BLaER1 treated with 17β-estradiol and CSF1 and Interleukin-3, amounts not matched to agents 10 nM and 100 nM (cell line): ENCODE measurements around the gene PIMREG.

Source experiments
- H3K27ac ChIP-seq, 11 experiments: shearing (Covaris generic); formaldehyde crosslinking; 2 replicates each; pipeline ENCODE4 v1.8.1; 2022
- H3K27me3 ChIP-seq, 11 experiments: shearing (Covaris generic); formaldehyde crosslinking; 2 replicates each; pipeline ENCODE4 v1.8.1; 2022
- H3K36me3 ChIP-seq, 11 experiments: shearing (Covaris generic); formaldehyde crosslinking; 2 replicates each; pipeline ENCODE4 v1.8.1; 2022
- H3K4me1 ChIP-seq, 10 experiments: shearing (Covaris generic); formaldehyde crosslinking; 2 replicates each; pipeline ENCODE4 v1.8.1; 2022
- H3K4me2 ChIP-seq, 11 experiments: shearing (Covaris generic); formaldehyde crosslinking; 2 replicates each; pipeline ENCODE4 v1.8.1; 2022
- H3K4me3 ChIP-seq, 10 experiments: shearing (Covaris generic); formaldehyde crosslinking; 2 replicates each; pipeline ENCODE4 v1.8.1; 2022
- H3K9ac ChIP-seq, 11 experiments: shearing (Covaris generic); formaldehyde crosslinking; 2 replicates each; pipeline ENCODE4 v1.8.1; 2022
- H3K9me3 ChIP-seq, 11 experiments: shearing (Covaris generic); formaldehyde crosslinking; replicated peaks in 1 of 11; 2 replicates each; pipeline ENCODE4 v1.8.1; 2022
- H4K20me1 ChIP-seq, 11 experiments: shearing (Covaris generic); formaldehyde crosslinking; 2 replicates each; pipeline ENCODE4 v1.8.1; 2022
- Cebpa-rat ChIP-seq, 11 experiments: shearing (Covaris generic); IDR thresholded peaks; 2 replicates each; pipeline ENCODE4 v1.8.1; 2022

The PIMREG gene

GRCh38 chr17:6454495-6455320, 10.5 kb downstream of the PIMREG start:
- Histone ChIP-seq H3K4me3 (peak overlapping the region in 3 of 10 experiments; percentile 0 to 28 (median 25); a peak in 3 of 20 replicates), H3K4me2 (peak overlapping the region; percentile 62 to 84 (median 77))

DNA sequence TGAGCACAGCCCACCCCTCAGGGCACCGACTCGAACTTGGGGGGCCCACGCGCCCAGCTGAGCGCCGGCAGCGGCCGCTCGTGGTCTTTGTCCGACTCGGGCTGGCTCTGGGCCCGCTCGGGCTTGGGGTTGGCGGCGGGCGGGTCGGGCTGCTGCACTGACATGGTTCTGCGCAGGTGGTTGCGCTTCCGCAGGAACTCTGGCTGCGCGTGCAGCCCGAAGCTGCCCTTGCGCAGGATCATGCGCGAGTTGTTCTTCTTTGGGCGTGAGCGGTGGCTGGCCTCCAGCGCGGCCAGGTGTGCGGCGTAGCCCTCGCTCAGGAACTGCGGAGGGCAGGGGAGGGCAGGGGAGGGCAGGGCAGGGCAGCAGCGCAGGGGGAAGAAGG, 11.1 kb downstream of the PIMREG start:
- H3K4me2 ChIP-seq = peak overlapping the region; percentile 62 to 84 (median 77)
- H3K27me3 ChIP-seq = peaks cover 0 to 35% (median 5%) of the 10 kb centered on the region in 11 experiments; a peak in 11 of 22 replicates
- H3K36me3 ChIP-seq = peaks cover 0 to 3% (median 0%) of the 10 kb centered on the region in 11 experiments; a peak in 5 of 22 replicates
- H3K9me3 ChIP-seq = no peaks in the 10 kb centered on the region
- H3K9ac ChIP-seq = peak overlapping the region in 3 of 11 experiments; percentile 48 to 59 (median 51); a peak in 6 of 22 replicates
- peak overlapping the region in 3 of 10 experiments; percentile 0 to 28 (median 25); a peak in 3 of 20 replicates for H3K4me3 ChIP-seq
- H3K27ac ChIP-seq = peak overlapping the region in 6 of 11 experiments; percentile 29 to 61 (median 54); a peak in 9 of 22 replicates
- peaks cover 26 to 68% (median 66%) of the 10 kb centered on the region in 10 experiments for H3K4me1 ChIP-seq
- peaks cover 0 to 40% (median 22%) of the 10 kb centered on the region in 11 experiments; a peak in 14 of 22 replicates for H4K20me1 ChIP-seq
- no peak for TF ChIP-seq Cebpa-rat (IDR thresholded peaks at IDR 0.05)

More at GRCh38 chr17:6454495-6455320, 10.5 kb downstream of the PIMREG start:
- Histone ChIP-seq H3K9me3 (no peaks in the 10 kb centered on the region), H3K4me1 (peaks cover 26 to 74% (median 72%) of the 10 kb centered on the region in 10 experiments), H3K27ac (peak overlapping the region in 6 of 11 experiments; percentile 29 to 61 (median 54); a peak in 9 of 22 replicates), H3K27me3 (peaks cover 0 to 37% (median 5%) of the 10 kb centered on the region in 11 experiments; a peak in 11 of 22 replicates), H3K36me3 (peaks cover 0 to 9% (median 6%) of the 10 kb centered on the region in 11 experiments; a peak in 16 of 22 replicates), H4K20me1 (peaks cover 0 to 46% (median 28%) of the 10 kb centered on the region in 11 experiments; a peak in 15 of 22 replicates), H3K9ac (peak overlapping the region in 3 of 11 experiments; percentile 48 to 59 (median 51); a peak in 6 of 22 replicates)
- no peak for TF ChIP-seq Cebpa-rat (IDR thresholded peaks at IDR 0.05)

DNA sequence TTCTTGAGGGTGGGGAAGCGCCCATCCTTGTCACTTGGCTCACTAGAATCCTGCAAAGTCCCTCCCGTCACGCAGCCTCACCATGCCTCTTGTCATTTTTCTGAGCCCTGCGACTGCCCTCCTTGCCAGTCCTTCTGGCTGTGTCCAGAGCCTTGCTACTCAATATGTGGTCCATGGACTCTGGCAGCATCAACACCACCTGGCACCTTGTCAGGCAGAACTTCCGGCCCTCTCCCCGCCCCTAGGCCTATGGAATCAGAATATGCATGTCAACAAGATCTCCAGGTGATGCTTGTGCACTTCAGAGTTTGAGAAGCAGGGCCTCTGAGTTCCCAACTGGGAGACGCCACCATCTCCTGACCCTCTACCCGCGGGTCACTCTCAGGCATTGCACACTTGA, 12.1 kb downstream of the PIMREG start:
- Histone ChIP-seq H3K4me1 (peaks cover 26 to 58% (median 56%) of the 10 kb centered on the region in 10 experiments), H3K4me2 (peak overlapping the region in 9 of 11 experiments; percentile 22 to 68 (median 41); a peak in 13 of 22 replicates), H3K4me3 (no peak overlapping the region), H3K36me3 (no peaks in the 10 kb centered on the region), H3K27ac (no peak overlapping the region), H4K20me1 (peaks cover 0 to 37% (median 17%) of the 10 kb centered on the region in 11 experiments; a peak in 11 of 22 replicates), H3K9me3 (no peaks in the 10 kb centered on the region), H3K9ac (no peak overlapping the region), H3K27me3 (peaks cover 0 to 35% (median 5%) of the 10 kb centered on the region in 11 experiments; a peak in 11 of 22 replicates)
- TF ChIP-seq Cebpa-rat (IDR thresholded peaks at IDR 0.05) = no peak

- no peak overlapping the region for H3K27ac ChIP-seq
- no peak overlapping the region for H3K4me3 ChIP-seq
- peaks cover 0 to 29% (median 16%) of the 10 kb centered on the region in 11 experiments; a peak in 11 of 22 replicates for H4K20me1 ChIP-seq
- peak overlapping the region in 10 of 11 experiments; percentile 11 to 68 (median 43); a peak in 18 of 22 replicates for H3K4me2 ChIP-seq
- H3K9ac ChIP-seq = no peak overlapping the region
- H3K9me3 ChIP-seq = no peaks in the 10 kb centered on the region
- H3K36me3 ChIP-seq = no peaks in the 10 kb centered on the region
- peaks cover 26 to 50% (median 49%) of the 10 kb centered on the region in 10 experiments for H3K4me1 ChIP-seq
- no peak for TF ChIP-seq Cebpa-rat (IDR thresholded peaks at IDR 0.05)
- peaks cover 0 to 35% (median 5%) of the 10 kb centered on the region in 11 experiments; a peak in 11 of 22 replicates for H3K27me3 ChIP-seq
Observed at GRCh38 chr17:6456914-6457687, 12.8 kb downstream of the PIMREG start.

- H3K4me2 ChIP-seq = peak overlapping the region in 1 of 11 experiments; percentile 22; a peak in 2 of 22 replicates
- peaks cover 0 to 23% (median 9%) of the 10 kb centered on the region in 11 experiments; a peak in 11 of 22 replicates for H4K20me1 ChIP-seq
- H3K4me1 ChIP-seq = peaks cover 26 to 45% (median 42%) of the 10 kb centered on the region in 10 experiments
- no peak overlapping the region for H3K4me3 ChIP-seq
- H3K27ac ChIP-seq = no peak overlapping the region
- peaks cover 0 to 35% (median 5%) of the 10 kb centered on the region in 11 experiments; a peak in 11 of 22 replicates for H3K27me3 ChIP-seq
- TF ChIP-seq Cebpa-rat (IDR thresholded peaks at IDR 0.05) = no peak
- H3K36me3 ChIP-seq = no peaks in the 10 kb centered on the region
- H3K9me3 ChIP-seq = no peaks in the 10 kb centered on the region
- H3K9ac ChIP-seq = no peak overlapping the region
Observed at GRCh38 chr17:6457688-6458459, 13.6 kb downstream of the PIMREG start.

DNA sequence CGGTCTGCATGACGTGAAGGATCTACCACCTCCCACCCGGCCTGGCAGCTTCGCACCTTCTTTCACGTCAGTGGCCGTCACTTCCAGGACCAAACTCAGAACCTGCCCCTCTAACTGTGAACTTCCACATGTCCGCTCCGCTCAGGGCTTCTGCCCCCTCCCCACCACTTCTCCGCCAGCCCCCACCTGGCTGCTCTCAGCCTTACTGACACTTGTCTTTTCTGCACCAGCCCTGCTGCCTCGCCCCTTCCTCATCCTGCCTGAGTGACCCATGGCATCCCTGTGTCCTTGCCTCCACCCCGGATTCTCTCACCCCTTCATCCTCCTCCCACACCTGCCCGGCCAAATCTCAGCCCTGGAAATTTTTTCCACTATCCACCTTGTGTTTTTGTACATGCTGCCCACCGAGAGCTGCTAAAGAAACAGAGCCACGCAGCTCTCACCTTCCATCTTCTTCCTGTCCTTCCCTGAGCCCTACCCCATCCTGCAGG, 14.2 kb downstream of the PIMREG start:
- H3K4me3 ChIP-seq = no peak overlapping the region
- H3K27ac ChIP-seq = no peak overlapping the region
- H3K9ac ChIP-seq = no peak overlapping the region
- no peak for TF ChIP-seq Cebpa-rat (IDR thresholded peaks at IDR 0.05)
- peaks cover 0 to 17% (median 6%) of the 10 kb centered on the region in 11 experiments; a peak in 11 of 22 replicates for H4K20me1 ChIP-seq
- peaks cover 28 to 45% (median 42%) of the 10 kb centered on the region in 10 experiments for H3K4me1 ChIP-seq
- H3K9me3 ChIP-seq = no peaks in the 10 kb centered on the region
- peaks cover 0 to 29% (median 5%) of the 10 kb centered on the region in 11 experiments; a peak in 11 of 22 replicates for H3K27me3 ChIP-seq
- H3K4me2 ChIP-seq = no peak overlapping the region
- no peaks in the 10 kb centered on the region for H3K36me3 ChIP-seq

GRCh38 chr17:6460531-6461161, 16.4 kb downstream of the PIMREG start:
- no peak overlapping the region for H3K4me2 ChIP-seq
- H3K36me3 ChIP-seq = no peaks in the 10 kb centered on the region
- peaks cover 19 to 29% (median 25%) of the 10 kb centered on the region in 10 experiments; a peak in 19 of 20 replicates for H3K4me1 ChIP-seq
- no peak overlapping the region for H3K9ac ChIP-seq
- TF ChIP-seq Cebpa-rat (IDR thresholded peaks at IDR 0.05) = no peak
- H3K9me3 ChIP-seq = no peaks in the 10 kb centered on the region
- no peak overlapping the region for H3K27ac ChIP-seq
- no peak overlapping the region for H3K4me3 ChIP-seq
- H3K27me3 ChIP-seq = peaks cover 0 to 9% (median 0%) of the 10 kb centered on the region in 11 experiments; a peak in 2 of 22 replicates
- no peaks in the 10 kb centered on the region; a peak in 1 of 22 replicates for H4K20me1 ChIP-seq
